DMS79 treated with DMSO at 0.1 percent for 48 hours (cell line): ENCODE measurements around the gene RNF212.
A peak's percentile ranks its signal among the peaks of the same experiment; 100 is the strongest.
"Not testable (repeated sequence)": the region's sequence is repeated elsewhere in the genome, so short reads cannot be mapped to it uniquely, and the experiment has no call there.

Source experiments
- DNase-seq: peaks from one replicate; lab custom pipeline; 2025; lab: John Stamatoyannopoulos, UW

RNF212 gene, protein sequence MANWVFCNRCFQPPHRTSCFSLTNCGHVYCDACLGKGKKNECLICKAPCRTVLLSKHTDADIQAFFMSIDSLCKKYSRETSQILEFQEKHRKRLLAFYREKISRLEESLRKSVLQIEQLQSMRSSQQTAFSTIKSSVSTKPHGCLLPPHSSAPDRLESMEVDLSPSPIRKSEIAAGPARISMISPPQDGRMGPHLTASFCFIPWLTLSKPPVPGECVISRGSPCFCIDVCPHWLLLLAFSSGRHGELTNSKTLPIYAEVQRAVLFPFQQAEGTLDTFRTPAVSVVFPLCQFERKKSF

DNA sequence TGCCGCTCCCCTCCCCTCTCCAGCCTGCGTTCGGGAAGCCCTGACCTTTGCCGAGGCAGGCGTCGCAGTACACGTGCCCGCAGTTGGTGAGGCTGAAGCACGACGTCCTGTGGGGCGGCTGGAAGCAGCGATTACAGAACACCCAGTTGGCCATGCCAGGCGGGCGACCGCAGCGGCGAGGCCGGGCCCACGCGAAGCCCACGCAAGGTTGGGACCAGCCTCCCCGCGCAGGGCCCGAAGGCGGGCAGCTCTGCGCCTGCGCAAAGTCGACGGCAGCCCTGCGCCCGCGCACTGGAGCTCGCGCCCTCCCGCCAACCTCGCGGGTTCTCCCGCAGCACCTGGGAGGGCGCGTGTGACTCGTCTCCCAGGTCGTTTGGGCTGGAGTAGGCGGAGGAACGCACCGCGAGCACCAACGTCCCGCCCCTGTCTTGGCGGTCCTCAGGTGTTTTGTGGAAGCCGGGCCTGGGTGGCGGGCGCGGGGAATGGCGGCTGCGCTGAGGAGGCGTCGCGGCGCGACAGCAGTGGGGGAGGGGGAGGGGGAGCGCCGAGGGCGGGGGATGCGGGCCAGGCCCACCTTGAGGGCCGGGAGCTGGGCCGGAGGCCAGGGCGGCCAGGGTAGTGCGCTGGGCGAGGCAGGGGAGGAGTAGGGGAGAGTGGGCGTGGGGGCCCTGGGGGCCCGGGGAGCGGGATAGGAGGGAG is at the start of gene RNF212:
Gene RNF212 (minus strand): TSS at position 254 of the 699 bp plus-strand sequence. CDS start 100 bp downstream, at position 154.
- no peak for DNase-seq

DNA sequence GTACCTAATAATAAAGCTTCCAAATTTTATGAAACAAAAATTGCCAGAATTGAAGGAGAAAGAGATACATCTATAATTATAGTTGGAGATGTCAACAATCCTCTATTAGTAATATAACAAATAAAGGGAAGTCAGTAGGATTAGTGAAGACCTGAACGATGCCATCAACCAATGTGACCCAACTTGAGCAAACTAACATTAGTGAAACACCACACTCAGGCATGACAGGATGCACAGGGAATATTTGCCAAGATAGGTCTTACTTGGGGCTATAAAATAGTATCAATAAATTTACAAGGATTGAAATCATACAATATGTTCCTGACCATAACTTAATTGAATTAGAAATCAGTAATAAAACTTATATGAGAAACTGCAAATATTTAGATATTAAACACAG is 47.0 kb upstream of the RNF212 start:
- no peak for DNase-seq

DNA sequence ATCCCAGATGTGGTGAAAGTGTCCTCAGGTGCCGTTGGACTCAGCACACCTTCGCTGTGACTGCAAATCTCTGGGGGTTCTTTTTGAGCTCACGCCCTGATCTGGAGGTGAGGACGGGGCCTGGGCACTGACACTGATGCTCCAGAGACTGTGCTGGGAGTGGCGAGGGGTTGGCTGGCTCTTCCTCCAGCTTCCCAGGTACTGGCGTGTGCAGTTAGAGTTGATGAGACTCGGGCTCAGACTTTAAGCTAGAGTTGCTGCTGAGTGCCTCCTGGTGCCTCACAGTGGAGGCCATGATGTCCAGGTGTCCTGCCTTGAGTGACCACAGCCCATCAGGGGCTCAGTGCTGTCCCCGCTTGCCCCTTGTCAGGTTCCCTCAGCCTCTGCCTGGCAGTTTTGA is 42.7 kb upstream of the RNF212 start:
- DNase-seq = no peak

DNA sequence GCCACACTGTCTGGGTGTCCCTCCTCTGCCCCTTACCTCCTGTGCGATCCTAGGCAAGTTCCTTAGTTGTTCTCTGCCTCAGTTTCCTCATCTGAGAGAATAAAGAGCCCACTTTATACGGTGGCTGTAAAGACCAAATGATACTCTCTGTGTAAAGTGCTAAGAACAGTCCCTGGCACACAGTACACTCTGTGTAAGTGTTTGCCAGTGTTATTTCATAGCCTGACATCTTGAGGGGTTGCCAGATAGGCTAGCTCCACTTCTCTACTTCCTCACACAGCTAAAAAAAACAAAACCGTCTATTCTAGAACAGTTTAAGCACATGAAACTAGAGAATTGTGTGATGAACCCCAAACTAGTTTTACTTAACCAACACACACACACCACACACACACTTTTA is 42.0 kb upstream of the RNF212 start:
- no peak for DNase-seq

DNA sequence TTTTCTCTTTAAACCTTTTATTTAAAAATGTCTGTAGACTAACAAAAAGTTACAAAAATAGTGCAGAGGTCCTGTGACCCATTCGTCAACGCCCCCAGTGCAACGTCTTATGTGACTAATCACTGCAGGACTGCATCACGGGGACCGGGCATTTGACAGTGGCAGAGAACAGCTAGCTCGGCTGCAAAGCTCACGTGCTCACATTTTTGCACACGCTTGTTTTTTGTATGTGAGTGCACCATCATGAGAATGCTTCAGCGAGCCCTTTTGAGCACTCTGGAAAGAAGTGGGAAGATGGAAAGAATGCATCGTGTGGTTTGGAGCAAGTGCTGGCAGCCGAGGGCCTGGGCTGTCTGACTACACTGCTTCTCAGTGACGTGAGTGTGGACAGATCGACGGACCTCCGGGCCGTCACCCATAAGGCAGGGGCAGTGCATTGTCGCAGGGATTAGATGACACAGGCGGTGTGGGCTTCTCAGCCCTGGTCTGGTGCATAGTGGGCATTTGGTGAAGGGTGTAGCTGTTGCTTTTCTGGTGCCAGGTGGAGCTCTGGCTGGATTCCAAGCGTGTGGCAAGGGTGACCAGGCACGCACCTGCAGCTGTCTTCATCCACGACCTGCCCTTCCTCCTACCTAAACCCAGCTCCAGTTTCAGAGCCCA is 41.3 kb upstream of the RNF212 start:
- DNase-seq = peak; percentile 13

DNA sequence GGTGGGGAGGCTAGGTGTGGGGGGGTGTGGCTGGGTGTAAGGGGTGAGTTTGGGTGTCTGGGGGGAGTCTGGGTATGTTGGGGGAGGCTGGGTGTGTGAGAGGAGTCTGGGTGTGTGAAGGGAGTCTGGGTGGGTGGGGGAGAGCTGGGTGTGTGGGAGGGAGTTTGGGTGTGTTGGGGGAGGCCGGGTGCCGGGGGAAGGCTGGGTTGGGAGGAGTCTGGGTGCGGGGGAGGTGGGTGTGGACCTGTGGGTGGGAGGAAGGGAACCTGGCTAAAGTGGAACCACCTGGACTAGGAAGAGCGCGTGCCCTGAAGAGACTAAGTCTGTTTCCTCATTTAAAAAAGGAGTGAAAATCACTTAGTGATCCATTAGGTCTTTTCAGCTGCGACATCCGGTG is 40.8 kb upstream of the RNF212 start:
- no peak for DNase-seq

DNA sequence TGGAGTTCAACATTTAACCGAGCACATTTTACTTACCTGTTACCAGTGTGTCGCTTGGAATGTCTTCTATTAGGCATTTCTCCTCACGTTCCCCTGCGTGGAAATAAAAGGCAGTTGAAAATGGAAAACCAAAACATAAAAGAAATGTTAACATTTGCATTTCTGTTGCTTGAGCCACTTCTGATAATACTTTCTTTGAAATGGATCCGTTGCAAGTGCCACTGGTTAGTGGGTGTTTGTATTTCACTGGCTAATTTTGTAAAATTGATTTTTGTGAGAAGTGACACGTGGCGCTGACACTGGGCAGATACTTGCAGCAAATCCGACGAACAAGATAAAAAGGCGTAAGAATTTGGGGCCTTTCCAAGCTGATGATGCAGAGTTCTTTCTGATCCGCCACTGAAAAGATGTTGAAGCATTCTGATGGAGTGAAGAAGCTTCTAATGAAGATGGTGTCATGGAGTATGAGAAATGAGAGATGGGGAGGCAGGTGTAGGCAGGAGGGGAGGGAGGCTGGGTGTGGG is 40.3 kb upstream of the RNF212 start:
- no peak for DNase-seq

DNA sequence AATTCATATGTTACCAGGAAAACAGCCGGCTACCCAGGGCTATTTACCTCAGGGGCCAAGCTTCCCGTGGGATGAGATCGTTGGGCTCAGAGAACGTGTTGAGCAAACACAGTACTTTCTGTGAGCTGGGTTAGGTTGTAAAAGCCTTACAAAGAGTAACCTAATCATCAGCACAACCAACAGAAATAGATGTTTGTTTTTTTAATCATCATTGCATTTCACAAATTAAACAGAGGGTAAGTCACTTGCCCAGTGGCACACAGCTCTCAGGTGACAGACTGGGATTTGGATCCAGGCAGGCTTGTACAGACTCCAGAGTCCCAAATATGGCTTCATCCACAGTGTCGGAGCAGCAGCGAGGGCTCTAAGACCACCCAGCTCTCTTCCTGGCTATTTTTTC is 38.9 kb upstream of the RNF212 start:
- no peak for DNase-seq

DNA sequence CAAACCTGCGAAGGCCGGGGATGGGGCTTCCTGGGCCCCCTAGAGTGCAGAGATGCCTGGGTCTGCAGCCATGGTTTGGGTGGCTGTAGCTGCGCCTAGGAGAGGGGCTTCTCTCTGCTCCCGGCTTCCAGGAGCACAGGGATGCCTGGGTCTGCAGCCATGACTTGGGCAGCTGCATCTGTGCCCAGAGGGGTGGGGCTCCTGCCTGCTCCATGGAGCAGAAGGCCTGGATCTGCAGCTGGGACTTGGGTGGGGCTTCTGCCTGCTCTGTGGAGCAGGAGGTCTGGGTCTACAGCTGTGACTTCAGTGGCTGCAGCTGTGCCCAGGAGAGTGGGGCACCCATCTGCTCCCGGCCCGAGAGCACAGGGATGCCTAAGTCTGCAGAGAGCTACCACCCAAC is 38.2 kb upstream of the RNF212 start:
- DNase-seq = no peak

DNA sequence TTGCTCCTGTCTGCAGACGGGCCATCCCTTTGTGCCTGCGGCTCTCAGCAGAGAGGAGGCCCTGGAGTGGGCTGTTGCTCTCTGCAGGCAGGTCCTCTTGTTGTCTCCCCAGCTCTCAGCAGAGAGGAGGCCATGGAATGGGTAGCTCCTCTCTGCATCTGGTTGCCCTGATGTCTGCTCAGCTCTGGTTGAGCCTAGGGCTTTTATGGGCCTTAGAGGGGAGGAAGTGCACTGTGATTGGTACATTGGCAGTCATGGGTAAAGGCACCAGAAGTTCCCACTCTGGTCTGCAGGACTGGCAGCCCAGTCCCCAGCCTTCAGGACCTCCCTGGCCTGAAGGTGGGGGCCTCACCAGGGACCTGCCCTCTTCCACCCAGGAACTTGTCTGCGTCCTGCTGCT is 37.5 kb upstream of the RNF212 start:
- DNase-seq = no peak

DNA sequence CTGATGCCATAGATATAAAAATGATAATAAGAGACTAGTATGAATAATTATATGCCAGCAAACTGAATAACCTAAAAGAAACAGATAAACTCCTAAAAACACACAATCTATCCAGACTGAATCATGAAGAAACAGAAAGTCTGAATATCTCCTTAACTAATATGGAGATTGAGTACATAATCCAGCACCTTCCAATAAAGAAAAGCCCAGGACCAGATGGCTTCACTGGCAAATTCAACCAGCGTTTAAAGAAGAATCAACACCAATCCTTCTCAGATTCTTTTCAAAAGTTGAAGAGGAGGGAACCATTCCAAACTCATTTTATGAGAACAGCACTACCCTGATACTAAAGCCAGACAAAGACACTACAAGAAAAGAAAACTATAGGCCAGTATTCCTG is 26.5 kb upstream of the RNF212 start:
- DNase-seq = no peak

DNA sequence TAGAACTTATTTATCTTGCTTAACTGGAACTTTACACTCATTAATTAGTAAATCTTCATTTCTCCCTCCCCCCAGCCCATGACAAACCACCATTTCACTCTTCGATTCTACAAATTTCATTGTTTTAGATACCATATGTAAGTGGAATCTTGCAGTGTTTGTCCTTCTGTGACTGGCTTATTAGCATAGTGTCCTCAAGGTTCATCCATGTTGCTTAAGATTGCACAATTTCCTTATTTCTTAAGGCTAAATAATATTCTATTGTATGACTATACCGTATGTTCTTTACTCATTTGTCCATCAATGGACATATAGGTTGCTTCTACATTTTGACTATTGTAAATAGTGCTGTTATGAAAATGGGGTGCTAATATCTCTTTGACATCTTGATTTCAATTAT is 24.5 kb upstream of the RNF212 start:
- DNase-seq = no peak

DNA sequence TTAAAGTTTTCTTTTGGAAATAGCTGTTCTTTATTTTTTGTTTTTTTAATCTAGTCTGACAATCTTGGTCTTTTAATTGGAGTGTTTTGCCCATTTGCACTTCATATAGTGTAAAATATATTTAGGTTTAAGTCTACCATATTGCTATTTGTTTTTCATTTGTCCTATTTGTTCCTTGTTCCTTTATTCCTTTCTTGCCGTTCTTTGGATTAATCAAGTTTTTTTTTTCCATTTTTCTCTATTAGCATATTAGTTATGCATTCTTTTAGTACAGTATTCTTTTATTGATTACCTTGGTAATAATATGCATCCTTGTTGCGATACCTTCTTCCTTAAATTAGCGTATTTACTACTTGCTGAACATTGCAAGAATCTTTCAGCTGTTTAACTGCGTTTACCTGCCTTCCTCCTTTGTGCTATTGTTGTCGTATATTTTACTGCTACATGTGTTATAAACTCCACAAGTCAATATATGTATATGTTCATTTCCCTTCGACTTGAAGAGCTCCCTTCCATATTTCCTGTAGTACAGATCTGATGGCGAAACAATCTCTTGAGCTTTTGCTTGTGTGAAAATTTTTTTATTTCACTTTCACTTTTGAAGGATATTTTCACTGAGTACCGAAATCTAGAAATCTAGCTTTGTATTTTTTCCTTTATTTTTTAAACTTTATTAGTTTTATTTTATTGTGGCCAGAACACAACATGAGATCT is 23.9 kb upstream of the RNF212 start:
- no peak for DNase-seq

DNA sequence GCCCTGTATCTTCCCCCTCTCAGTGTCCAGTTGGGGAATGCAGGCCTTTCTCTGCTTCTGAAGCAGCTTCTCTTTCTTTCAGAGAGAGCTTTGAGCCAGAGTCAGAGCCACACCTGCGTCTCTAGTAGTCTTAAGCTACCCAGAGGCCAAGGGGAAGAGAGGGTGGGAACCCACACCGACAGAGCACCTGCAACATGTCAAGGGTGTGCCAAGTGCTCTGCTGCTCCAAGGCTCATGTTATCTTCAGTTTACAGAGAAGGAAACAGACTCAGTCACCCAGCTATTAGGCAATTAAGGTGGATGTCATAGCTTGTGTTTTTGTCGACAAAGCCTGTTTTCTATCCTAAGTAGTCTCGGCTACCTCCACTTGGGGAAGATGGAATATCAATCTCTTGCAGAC is 22.7 kb upstream of the RNF212 start:
- DNase-seq = no peak

DNA sequence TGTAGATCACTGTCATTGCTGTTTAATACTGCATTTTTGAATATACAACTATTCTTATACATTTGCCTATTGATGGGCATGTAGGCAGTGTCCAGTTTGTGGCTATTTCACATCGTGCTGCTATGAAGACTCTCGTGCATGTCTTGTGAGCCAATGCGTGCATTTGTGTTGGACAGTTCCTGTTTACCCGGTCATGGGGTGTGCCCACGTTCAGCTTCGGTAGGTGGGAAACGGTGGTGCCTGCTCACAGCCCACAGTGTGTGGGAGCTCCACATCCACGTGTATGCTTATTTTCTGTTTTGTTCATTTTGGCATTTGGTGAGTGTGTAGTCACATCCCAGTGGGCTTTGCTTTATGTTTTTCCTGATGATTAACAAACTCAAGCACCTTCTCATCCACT is 19.7 kb upstream of the RNF212 start:
- no peak for DNase-seq

DNA sequence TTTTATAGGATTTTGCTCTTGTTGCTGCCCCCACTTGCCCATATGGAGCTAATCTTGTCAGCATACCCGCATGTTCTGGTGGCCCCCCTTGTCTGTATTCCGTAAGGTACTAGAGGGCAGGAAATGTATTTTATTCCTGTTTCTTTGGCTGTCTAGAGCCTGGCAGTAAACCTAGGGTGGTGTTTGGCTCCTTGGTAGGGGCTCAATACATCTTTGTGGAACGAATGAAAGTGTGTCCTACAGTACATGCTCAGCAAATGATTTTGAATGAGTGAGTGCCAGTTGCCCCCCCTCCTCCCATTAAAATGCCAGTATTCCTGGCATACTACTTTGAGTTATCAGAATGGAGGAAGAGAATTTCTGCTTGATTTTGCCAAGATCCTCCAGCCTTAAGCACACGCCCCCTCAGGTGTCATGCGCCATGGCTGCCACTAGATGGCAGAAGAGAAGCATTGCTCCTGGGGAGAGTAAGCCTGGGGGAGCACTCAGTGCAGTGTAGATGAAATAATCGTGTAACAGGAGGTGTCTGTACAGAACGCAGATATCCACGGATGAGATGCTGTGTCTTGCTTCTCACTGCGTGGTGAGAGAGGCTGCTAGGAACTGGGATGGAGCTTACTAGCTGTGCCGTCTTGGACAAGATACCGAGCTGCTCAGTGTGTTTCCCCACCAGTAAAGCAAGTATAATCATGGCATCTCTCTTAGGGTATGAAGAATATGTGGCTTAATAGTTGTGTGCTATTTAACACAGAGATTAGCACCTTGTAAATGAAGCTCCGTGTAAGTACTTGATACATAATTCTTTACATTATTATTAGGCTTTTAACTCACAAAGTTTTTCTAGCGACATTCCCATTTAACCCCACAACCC is 17.2 kb upstream of the RNF212 start:
- DNase-seq = peak; percentile 16

DNA sequence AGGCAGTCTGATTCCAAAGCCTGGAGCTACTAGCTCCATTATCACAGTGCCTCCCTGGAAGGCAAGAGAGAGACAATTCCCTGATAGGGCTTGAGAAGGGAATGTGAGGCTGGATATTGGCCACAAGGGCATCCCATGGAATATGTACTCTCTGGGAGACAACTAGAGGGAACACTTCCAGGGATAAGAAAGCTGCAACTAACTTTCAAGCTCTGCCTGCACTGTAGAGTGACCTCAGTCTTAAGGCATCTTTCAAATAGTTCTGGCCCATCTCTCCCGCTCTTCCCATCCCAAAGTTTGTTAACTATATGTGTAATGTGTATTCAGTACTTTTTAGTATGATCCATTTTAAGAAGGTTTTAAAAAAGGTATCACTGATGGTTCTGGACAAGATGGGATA is 13.1 kb upstream of the RNF212 start:
- DNase-seq = no peak

DNA sequence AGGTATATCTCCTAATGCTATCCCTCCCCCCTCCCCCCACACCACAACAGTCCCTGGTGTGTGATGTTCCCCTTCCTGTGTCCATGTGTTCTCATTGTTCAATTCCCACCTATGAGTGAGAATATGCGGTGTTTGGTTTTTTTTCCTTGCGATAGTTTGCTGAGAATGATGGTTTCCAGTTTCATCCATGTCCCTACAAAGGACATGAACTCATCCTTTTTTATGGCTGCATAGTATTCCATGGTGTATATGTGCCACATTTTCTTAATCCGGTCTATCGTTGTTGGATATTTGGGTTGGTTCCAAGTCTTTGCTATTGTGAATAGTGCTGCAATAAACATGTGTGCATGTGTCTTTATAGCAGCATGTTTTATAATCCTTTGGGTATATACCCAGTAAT is 12.1 kb upstream of the RNF212 start:
- not testable (repeated sequence) for DNase-seq

DNA sequence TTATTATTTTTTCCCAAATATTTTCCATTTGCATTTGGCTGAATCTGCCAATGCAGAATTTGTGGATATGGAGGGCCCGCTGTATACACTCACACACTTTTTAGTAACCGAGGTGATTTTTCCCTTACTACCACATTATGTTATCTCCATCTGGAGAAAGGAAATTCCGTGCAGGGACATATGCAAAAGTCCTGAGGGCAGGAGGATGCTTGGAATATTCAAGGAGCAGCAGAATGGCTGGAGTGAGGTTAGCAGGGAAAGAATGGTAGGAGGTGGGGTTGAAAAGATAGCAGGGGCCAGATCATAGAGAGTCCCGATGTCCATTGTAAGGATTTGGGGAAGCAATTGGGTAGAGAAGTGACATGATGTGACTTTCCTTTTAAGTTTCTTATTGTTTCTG is 11.5 kb upstream of the RNF212 start:
- no peak for DNase-seq

DNA sequence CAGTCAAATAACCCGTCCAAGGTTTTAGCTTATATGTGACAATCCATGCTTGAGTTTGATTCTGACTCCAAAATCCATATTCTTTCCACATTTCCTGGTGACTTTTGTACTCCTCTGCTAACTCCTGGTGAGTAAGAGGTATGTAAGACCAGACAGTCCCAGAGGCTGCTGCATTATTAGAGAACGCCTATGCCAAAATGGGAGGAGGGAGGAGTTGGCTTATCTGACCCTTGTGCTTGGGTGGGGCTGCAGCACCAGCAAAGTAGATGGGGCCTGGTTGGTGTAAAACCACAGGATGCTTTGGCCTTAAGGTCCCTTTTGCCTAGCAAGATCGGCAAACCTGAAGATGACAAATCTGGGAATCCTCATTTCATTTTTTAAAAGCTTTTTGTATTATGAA is 9.1 kb upstream of the RNF212 start:
- DNase-seq = no peak

DNA sequence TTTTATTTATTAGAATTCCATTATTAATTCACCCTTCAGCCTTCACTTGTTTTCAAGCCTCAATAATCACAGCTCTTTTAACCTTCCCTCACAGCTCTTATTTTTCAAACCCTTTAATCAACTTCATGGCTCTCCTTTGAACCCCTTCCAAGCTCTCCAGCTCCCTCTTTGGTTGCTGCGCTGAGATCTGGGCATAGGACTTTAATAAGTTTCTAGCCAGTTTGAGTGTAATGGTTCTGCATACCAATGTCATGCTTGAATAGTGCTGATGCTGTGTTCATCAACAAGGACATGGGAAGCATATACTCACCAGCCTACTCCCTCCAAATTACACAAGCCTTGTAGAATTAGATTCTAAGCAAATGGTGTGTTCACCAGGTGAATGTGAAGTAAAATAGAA is 3.5 kb upstream of the RNF212 start:
- no peak for DNase-seq
